Endometrial microvascular endothelial cells (primary cell): Measurements from ENCODE around the gene NR4A2. TPM values are rescaled to one million over a fixed set of nuclear protein-coding genes. Genes with fewer than 3 reads are reported as not detected.
"Not testable (repeated sequence)": the region's sequence is repeated elsewhere in the genome, so short reads cannot be mapped to it uniquely, and the experiment has no call there.

ENCODE experiments used
- in situ Hi-C: cut with HindIII; loops from 2 replicates; pipeline ENCODE4 v1.10.0; 2017; ENCODE audit warnings: low sequenced_read_pairs, low pct_unique_long_range_greater_than_20kb; ENCODE audit errors: inconsistent ontology term
- total RNA-seq: library from RNA; depleted of rRNA; stranded (reverse); fragments of >200 nt; gene quantifications from one replicate; pipeline ENCODE4 v1.2.3, GENCODE V29; 2015; ENCODE audit errors: inconsistent ontology term

Gene NR4A2
- total RNA-seq, 1 donor from 2014 or later: not detected

- in situ Hi-C loops: loop anchor here (25.0 kb wide), 2 partner anchors 261 to 836 kb away; no protein-coding TSS in a partner anchor
Measured at GRCh38 chr2:156326526-156327095, 5.9 kb downstream of the NR4A2 start.

GRCh38 chr2:156325688-156326525 lies 6.6 kb downstream of the NR4A2 start:
- in situ Hi-C loops: loop anchor here (25.0 kb wide), 2 partner anchors 261 to 836 kb away; no protein-coding TSS in a partner anchor

- in situ Hi-C loops: no loop called here
Measured at GRCh38 chr2:156323754-156324153, 8.8 kb downstream of the NR4A2 start.

- in situ Hi-C loops: no loop called here
Measured at GRCh38 chr2:156322686-156323231, 9.8 kb downstream of the NR4A2 start.

GRCh38 chr2:156322051-156322685 lies 10.4 kb downstream of the NR4A2 start:
- in situ Hi-C loops: no loop called here

GRCh38 chr2:156321243-156321904 lies 11.1 kb downstream of the NR4A2 start:
- in situ Hi-C loops: no loop called here

- in situ Hi-C loops: no loop called here
Measured at GRCh38 chr2:156320486-156321098, 11.9 kb downstream of the NR4A2 start.

- in situ Hi-C loops: no loop called here
Measured at GRCh38 chr2:156319811-156320485, 12.6 kb downstream of the NR4A2 start.

GRCh38 chr2:156317631-156318030 lies 14.9 kb downstream of the NR4A2 start:
- in situ Hi-C loops: no loop called here

GRCh38 chr2:156311976-156312375 lies 20.5 kb downstream of the NR4A2 start:
- in situ Hi-C loops: no loop called here

- in situ Hi-C loops: no loop called here
Measured at GRCh38 chr2:156310773-156311172, 21.7 kb downstream of the NR4A2 start.

- in situ Hi-C loops: no loop called here
Measured at GRCh38 chr2:156309917-156310316, 22.6 kb downstream of the NR4A2 start.

GRCh38 chr2:156309167-156309566 lies 23.4 kb downstream of the NR4A2 start:
- in situ Hi-C loops: no loop called here

- in situ Hi-C loops: no loop called here
Measured at GRCh38 chr2:156306821-156307220, 25.7 kb downstream of the NR4A2 start.

- in situ Hi-C loops: no loop called here
Measured at GRCh38 chr2:156305121-156305520, 27.4 kb downstream of the NR4A2 start.

GRCh38 chr2:156300337-156300736 lies 32.2 kb downstream of the NR4A2 start:
- in situ Hi-C loops: no loop called here

- in situ Hi-C loops: no loop called here
Measured at GRCh38 chr2:156294945-156295580, 37.5 kb downstream of the NR4A2 start.

GRCh38 chr2:156293382-156293781 lies 39.1 kb downstream of the NR4A2 start:
- in situ Hi-C loops: not testable (repeated sequence)
